ENCODE results near the gene CUTA. TPM values are rescaled to one million over a fixed set of nuclear protein-coding genes. Genes with fewer than 3 reads are reported as not detected.
A peak's percentile ranks its signal among the peaks of the same experiment; 100 is the strongest.

CUTA gene
- total RNA-seq, 1 experiment from 2014 or later, result 186 TPM

DNA sequence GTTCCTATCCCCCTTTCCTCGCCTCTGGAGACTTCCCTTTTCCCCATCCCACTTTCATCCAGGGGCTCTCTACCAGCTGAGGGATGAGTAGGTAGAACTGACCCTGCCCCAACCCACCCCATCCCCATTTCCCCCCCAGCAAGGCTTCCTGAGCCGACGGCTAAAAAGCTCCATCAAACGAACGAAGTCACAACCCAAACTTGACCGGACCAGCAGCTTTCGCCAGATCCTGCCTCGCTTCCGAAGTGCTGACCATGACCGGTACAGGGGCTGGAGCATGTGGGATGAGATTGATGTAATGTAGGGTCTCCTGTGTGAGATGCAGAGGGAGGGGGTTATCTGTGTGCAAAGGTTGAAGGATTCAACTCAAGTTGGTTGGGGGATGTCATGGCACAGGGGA, 14.6 kb upstream of the CUTA start:
- TF ChIP-seq SIN3A (IDR thresholded peaks at IDR 0.05; ENCODE audit: low read depth) (no peak), SRF (IDR thresholded peaks at IDR 0.05; ENCODE audit: low read depth) (no peak), FOSL1 (IDR thresholded peaks at IDR 0.05; ENCODE audit: low read depth) (no peak)
- ChIA-PET POLR2A (no interaction called here), CTCF (no interaction called here), RAD21 (ENCODE audit: low non-redundant PET in 1 of 2, low total read pairs in 2 of 2, uncharacterized antibody in 2 of 2, unreplicated experiment in 2 of 2) (no interaction called here)
- intact Hi-C loops (cut with micrococcal nuclease), result no loop called here
- Histone ChIP-seq H2AFZ (ENCODE audit: low read depth, low read length, poor library complexity, severe bottlenecking) (no peak overlapping the region), H3K27me3 (ENCODE audit: insufficient read depth, low read length) (no peaks in the 10 kb centered on the region), H3K79me2 (ENCODE audit: insufficient read depth, low read length) (no peaks in the 10 kb centered on the region), H3K9me2 (ENCODE audit: insufficient read depth) (no peaks in the 10 kb centered on the region), H4K20me1 (ENCODE audit: insufficient read depth) (no peaks in the 10 kb centered on the region), H3K9me3 (ENCODE audit: control insufficient read depth in 1 of 2, insufficient read depth in 1 of 2, low read depth in 1 of 2, low read length in 2 of 2) (no peaks in the 10 kb centered on the region), H3K4me3 (replicated peaks in 1 of 2; ENCODE audit: low read depth in 1 of 2, low read length in 2 of 2) (0 out of 4 replicates have a peak overlapping the region, but pooled peaks of 1 of the 2 experiments have one; percentile 8), H3K27ac (ENCODE audit: low read depth, low read length) (no peak overlapping the region), H3K4me1 (ENCODE audit: control insufficient read depth in 1 of 2, insufficient read depth in 2 of 2, low read length in 2 of 2) (peaks cover 23 to 57% of the 10 kb centered on the region in 2 experiments), H3K36me3 (ENCODE audit: control insufficient read depth in 1 of 2, insufficient read depth in 2 of 2, low read length in 2 of 2) (peaks cover 0 to 4% of the 10 kb centered on the region in 2 experiments; a peak in 2 of 4 replicates), H3K9ac (ENCODE audit: low read length) (peak overlapping the region; percentile 14; the same call in 1 of the 2 replicates), H3K4me2 (ENCODE audit: low read length) (peak overlapping the region; percentile 75)
- BruUV-seq (replicated peaks), result no TSS peak
- no peak for ATAC-seq
- DNase-seq (ENCODE audit: low read depth, low spot score), result no peak

DNA sequence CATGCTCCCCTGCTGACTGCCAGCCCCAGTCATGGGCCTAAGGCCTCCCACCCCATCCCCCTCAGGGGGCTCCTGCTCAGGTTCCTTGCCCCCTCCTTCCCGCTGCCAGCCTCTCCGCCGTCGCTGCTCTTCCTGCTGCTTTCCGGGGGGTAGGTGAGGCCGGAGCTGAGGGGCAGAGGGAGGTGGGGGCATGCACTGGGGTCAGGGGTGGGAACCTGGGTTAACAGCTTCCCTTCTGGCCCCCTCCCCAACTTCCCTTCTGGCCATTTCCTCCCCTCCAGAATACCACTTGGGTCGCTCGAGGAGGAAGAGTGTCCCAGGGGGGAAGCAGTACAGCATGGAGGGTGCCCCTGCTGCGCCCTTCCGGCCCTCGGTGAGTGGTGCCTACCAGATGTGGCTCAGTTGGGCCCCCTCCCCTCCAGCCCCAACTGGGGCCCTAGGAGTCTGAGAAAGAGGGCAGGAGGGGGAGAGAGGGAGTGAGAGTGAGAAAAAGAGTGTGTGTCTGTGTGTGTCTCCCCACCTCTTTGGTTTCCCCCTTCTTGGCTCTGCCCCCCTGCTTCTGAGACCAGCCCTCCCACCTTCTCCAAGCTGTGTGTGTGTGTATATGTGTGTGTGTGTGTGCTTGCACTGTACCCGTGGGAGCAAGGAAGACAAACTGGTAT, 14.1 kb upstream of the CUTA start:
- H3K4me1 ChIP-seq (ENCODE audit: control insufficient read depth in 1 of 2, insufficient read depth in 2 of 2, low read length in 2 of 2), result peaks cover 28 to 62% of the 10 kb centered on the region in 2 experiments
- ChIA-PET POLR2A (interaction anchor here (1.5 kb wide), 1 partner anchor 162 kb away, joined by 4 read pairs; no protein-coding TSS in a partner anchor), RAD21 (ENCODE audit: low non-redundant PET in 1 of 2, low total read pairs in 2 of 2, uncharacterized antibody in 2 of 2, unreplicated experiment in 2 of 2) (no interaction called here), CTCF (no interaction called here)
- H3K9me3 ChIP-seq (ENCODE audit: control insufficient read depth in 1 of 2, insufficient read depth in 1 of 2, low read depth in 1 of 2, low read length in 2 of 2), result no peaks in the 10 kb centered on the region
- H3K9ac ChIP-seq (ENCODE audit: low read length), result peak overlapping the region; percentile 26; the same call in 1 of the 2 replicates
- no peaks in the 10 kb centered on the region for H3K27me3 ChIP-seq (ENCODE audit: insufficient read depth, low read length)
- no peak overlapping the region for H3K4me3 ChIP-seq (replicated peaks in 1 of 2; ENCODE audit: low read depth in 1 of 2, low read length in 2 of 2)
- H4K20me1 ChIP-seq (ENCODE audit: insufficient read depth), result no peaks in the 10 kb centered on the region
- H3K79me2 ChIP-seq (ENCODE audit: insufficient read depth, low read length), result no peaks in the 10 kb centered on the region
- peak overlapping the region; percentile 75 for H3K4me2 ChIP-seq (ENCODE audit: low read length)
- ATAC-seq (no peak), DNase-seq (ENCODE audit: low read depth, low spot score) (no peak)
- intact Hi-C loops (cut with micrococcal nuclease), result no loop called here
- H2AFZ ChIP-seq (ENCODE audit: low read depth, low read length, poor library complexity, severe bottlenecking), result no peak overlapping the region
- TF ChIP-seq TCF7L2 (IDR thresholded peaks at IDR 0.05; ENCODE audit: borderline replicate concordance, extremely low read depth, insufficient read depth, insufficient read length), result no peak
- no peak for TF ChIP-seq JUND (IDR thresholded peaks at IDR 0.05)
- TF ChIP-seq, protein P1, sequence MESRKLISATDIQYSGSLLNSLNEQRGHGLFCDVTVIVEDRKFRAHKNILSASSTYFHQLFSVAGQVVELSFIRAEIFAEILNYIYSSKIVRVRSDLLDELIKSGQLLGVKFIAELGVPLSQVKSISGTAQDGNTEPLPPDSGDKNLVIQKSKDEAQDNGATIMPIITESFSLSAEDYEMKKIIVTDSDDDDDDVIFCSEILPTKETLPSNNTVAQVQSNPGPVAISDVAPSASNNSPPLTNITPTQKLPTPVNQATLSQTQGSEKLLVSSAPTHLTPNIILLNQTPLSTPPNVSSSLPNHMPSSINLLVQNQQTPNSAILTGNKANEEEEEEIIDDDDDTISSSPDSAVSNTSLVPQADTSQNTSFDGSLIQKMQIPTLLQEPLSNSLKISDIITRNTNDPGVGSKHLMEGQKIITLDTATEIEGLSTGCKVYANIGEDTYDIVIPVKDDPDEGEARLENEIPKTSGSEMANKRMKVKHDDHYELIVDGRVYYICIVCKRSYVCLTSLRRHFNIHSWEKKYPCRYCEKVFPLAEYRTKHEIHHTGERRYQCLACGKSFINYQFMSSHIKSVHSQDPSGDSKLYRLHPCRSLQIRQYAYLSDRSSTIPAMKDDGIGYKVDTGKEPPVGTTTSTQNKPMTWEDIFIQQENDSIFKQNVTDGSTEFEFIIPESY (IDR thresholded peaks at IDR 0.05; ENCODE audit: extremely low read depth, insufficient replicate concordance, low read length), result no peak
- TF ChIP-seq EGR1 (IDR thresholded peaks at IDR 0.05; ENCODE audit: low read depth), result no peak
- no peak for TF ChIP-seq ELF1 (IDR thresholded peaks at IDR 0.05; ENCODE audit: borderline replicate concordance, low read depth)
- no peak for TF ChIP-seq EZH2phosphoT487 (IDR thresholded peaks at IDR 0.05; ENCODE audit: borderline replicate concordance)
- TF ChIP-seq POLR2AphosphoS5 (IDR thresholded peaks at IDR 0.05; ENCODE audit: low read depth, low read length), result no peak
- TF ChIP-seq SRF (IDR thresholded peaks at IDR 0.05; ENCODE audit: low read depth), result no peak
- no peak for TF ChIP-seq FOSL1 (IDR thresholded peaks at IDR 0.05; ENCODE audit: low read depth)
- TF ChIP-seq ZNF274 (IDR thresholded peaks at IDR 0.05; ENCODE audit: low read depth, low read length), result no peak
- TF ChIP-seq POLR2A (IDR thresholded peaks at IDR 0.05; ENCODE audit: borderline replicate concordance, extremely low read depth, insufficient read depth, insufficient read length), result no peak
- TF ChIP-seq CTCF (IDR thresholded peaks at IDR 0.05 in 2 of 3, conservative IDR thresholded peaks at IDR 0.05 in 1 of 3; ENCODE audit: borderline replicate concordance in 1 of 3, insufficient read depth in 1 of 3, low read depth in 2 of 3, low read length in 2 of 3), result no peak
- TF ChIP-seq EZH2 (IDR thresholded peaks at IDR 0.05), result no peak
- TF ChIP-seq SP1 (IDR thresholded peaks at IDR 0.05; ENCODE audit: low read depth), result no peak
- H3K27ac ChIP-seq (ENCODE audit: low read depth, low read length), result no peak overlapping the region; the same call in 1 of the 2 replicates
- H3K9me2 ChIP-seq (ENCODE audit: insufficient read depth), result no peaks in the 10 kb centered on the region
- peaks cover 0 to 4% of the 10 kb centered on the region in 2 experiments; a peak in 2 of 4 replicates for H3K36me3 ChIP-seq (ENCODE audit: control insufficient read depth in 1 of 2, insufficient read depth in 2 of 2, low read length in 2 of 2)
- no TSS peak for BruUV-seq (replicated peaks)
